GM18909 (cell line): ENCODE data around the gene GUCA1C.

Experiments used
- ATAC-seq: cut with Tn5 transposase; IDR thresholded peaks from one replicate; pipeline ENCODE4 v1.9.1; 2021; ENCODE audit warnings: mild to moderate bottlenecking; ENCODE audit not compliant: unreplicated experiment, poor library complexity

Gene GUCA1C

DNA sequence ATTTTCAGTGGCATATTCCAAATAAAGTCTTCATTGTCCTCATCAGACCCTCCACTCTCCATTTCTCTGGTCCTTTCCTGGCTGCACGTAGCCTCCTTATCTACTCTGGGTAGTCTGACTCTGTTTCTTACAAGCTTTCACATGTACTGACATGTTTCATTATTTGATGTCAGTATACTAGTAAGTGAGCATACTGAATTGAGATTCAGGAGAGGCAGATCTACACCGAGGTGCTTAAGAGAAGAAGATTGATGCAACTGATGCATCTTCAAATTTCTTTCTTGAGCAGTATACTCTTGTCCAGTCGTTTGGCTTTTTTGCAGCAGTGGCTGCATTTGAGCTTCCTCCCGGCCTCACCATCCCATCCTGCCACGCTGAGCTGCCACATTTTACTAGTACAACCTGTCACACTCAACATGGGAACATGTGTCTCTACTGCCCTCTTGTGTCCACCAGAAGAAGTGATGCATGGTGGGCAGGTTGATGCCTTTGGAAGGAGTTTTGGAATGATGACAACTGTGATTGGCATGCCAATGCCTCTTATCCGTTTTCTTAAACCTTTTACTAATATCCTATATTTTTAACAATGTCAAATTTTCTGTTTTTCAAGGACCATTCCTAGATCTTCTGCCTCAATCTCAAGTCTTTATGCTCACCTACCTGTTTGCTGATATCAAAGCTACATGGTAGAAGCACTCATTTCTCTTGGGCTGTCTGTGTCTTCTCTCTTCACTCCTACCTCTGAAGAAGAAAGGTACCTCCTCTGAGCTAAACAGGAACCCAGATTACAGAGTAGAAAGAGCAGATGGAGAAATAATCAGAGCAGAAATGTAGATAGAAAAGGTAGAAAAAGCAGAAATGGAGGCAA lies 38.7 kb downstream of the GUCA1C start:
- peak; percentile 96 for ATAC-seq

DNA sequence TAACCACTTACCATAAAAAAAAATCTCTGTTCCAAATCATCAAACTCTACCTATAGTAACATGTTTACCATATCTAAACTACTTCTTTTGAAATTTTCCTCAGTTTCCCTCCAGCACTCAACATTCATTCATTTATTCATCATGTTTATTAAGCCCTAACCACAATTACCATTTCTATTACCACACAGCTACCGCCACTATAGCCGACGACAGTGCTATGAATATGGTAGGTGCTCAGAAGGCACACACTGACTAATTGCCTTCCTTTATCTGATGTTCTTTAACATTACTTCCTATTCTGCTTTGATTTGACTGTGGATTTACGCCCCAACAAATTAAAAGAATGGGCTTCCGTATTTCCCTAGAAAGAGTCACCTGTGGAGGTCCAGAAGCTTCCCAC lies 43.9 kb downstream of the GUCA1C start:
- no peak for ATAC-seq

DNA sequence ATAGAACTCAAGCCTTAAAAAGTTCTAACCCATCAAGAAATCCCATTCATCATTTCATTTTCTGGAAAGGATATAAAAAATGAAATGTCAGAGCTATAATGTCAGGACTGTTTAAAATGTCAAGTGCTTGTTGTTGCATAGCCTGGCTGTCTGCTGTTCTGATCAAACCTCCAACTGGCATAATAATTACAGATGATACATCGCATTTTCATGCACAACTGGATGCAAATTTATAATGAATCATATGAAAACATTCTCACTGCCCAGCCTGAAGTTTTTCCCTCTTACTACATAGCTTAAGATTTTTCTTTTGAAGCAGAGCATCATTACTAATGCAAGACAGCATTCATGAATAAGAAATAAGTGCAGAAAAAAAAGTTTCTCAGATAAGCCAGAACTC lies 46.5 kb downstream of the GUCA1C start:
- ATAC-seq: no peak

DNA sequence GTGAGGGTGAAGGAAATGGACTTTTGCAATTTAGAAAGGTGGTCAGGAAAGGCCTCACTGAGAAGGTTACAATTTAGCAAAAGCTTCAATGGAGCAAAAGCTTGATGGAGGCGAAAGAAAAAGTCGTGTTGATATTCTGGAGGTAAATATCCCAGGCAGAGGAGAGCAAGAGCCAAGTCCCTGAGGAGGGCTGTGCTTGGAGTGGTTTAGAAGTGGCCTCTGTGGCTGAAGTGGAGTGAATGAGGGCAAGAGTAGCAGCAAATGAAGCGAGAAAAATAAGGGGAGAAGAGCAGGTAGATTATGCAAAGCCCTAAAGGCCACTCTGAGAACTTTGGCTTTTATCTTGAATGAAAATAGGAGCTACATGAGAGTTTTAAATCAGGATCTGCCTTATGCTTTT lies 54.1 kb downstream of the GUCA1C start:
- ATAC-seq: no peak

DNA sequence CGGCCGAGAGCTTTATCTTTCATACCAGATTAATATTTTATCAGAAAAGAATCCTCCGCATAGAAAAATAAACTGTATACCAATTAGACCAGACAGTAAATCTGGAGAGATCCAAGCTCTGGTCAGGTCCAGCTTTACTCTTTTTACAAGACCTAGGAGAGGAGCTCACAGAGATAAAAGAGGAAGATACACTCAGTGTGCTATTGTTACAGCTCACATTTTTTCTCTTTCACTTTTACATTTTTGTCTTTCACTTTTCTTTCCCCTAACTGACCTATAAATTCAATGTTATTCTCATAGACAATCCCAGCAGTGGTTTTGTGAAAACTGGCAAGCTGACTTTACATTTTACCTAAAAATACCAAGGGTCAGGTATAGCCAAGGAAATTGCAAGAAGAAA lies 55.8 kb downstream of the GUCA1C start:
- ATAC-seq: peak; percentile 74

DNA sequence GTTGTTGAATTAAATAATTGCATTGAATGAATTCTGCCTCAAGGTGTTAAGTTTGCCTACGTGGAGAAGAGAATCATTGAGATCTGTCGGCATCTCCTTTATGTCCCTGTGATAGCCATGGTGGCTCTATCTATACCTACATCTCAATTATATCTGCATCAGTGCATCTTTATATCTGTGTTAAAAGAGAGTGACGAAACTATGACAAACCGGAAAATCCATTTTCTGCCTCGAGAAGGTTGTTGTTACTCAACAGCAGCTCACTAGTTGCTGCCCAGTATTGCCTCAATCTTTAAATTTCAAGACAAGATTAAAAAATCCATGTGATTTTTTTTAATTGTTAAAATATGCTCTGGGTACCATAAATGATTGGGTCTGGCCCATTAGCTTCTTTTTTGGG lies 58.7 kb downstream of the GUCA1C start:
- ATAC-seq: no peak

DNA sequence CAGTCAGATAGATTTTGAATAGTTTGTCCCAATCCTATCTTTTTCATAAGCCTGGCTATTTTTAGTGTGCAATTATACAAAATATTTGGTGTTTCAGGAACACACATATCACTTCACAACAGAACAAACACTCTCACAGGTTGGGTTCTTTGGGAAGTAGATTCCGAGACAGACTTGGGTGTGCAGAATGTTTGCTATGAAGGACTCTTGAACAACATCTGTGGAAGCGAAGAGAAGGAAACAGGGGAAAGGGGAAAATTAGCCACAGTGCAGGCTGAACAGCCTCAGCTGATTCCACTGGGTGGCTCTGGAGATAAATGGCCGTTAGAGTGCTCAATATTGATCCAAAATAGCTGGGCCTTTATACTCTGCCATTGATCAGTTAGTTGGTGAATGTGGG lies 61.8 kb downstream of the GUCA1C start:
- ATAC-seq: no peak

DNA sequence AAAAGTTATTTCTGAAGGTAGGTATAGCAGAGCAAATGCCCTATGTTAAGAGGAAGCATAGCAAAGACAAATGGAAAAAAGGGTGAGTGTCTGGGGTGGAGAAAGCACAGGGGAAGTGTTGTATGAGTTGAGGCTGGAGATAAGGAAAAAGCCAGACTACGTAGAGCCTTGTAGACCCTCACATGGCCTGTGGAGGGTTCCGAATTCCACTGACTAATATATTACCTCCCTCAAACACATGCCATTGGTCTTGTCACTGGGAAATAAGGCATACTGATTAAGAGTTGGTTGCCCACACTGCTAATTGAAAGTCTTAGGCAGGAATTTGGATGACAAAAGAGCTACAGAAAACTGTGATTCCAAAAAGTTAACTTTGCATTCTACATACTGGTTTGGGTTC lies 65.9 kb downstream of the GUCA1C start:
- no peak for ATAC-seq

DNA sequence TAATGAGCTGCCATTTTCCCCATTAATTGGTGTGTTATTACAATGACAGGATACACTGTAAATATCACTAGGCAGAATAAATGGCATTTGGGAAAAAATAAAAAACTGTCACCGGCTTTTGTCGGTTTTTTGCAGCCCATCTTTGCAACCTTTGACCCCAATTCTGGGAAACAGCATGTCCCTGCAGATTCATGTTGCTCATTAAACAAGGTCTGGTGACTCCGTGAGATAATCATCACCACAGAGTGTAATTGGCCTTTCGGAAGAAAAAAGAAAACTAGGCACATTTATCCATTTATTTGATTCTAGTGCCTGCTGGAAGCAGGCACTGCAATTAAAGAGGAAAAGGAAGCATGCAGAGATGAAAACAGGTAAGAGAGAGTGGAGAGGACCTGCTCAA lies 66.6 kb downstream of the GUCA1C start:
- ATAC-seq: no peak

DNA sequence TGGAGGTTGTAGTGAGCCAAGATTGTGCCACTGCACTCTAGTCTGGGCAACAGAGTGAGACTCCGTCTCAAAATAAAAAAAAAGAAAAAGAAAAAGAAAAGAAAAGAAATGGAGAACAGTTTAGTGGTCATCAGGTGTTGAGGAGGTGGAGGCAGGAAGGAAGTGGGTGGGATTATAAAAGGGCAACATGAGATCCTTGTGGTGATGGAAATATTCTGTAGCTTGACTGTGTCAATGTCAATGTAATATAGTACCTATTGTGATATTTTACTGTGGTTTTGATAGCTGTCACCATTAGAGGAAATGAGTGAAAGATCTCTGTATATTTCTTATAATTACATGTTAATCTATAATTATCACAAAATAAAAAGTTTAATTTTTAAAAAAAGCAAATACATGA lies 70.3 kb downstream of the GUCA1C start:
- no peak for ATAC-seq

DNA sequence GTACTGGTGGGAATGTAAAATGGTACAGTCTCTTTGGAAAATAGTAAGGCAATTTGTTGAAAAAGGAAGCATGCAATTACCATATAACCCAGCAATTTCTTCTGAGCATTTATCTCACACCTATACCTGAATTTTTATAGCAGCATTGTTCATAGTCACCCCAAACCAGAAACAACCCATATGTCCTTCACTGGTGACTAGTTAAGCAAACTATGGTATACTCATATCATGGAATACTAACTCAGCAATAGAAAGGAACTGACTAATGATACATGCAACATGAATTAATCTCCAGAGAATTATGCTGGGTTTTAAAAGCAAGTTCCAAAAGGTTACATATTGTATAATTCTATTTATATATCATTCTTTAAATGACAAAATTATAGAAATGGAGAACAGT lies 70.9 kb downstream of the GUCA1C start:
- no peak for ATAC-seq

DNA sequence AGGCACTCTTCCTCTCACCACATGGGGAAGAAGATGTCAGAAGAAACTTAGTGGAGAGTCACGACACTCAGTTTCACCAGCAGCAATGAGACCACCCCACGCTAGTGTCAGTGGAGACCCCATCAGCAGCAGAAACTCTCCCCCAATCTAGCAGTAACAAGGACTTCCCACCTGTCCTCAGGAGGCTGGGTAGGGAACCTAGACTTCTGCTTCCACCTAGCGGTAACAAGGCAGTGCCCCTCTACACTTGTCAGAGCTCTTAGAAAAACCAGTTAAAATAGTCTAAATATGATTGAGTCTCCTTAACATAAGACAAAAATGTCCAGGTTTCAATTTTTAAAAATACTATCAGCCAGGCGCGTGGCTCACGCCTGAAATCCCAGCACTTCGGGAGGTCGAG lies 73.8 kb downstream of the GUCA1C start:
- ATAC-seq: no peak

DNA sequence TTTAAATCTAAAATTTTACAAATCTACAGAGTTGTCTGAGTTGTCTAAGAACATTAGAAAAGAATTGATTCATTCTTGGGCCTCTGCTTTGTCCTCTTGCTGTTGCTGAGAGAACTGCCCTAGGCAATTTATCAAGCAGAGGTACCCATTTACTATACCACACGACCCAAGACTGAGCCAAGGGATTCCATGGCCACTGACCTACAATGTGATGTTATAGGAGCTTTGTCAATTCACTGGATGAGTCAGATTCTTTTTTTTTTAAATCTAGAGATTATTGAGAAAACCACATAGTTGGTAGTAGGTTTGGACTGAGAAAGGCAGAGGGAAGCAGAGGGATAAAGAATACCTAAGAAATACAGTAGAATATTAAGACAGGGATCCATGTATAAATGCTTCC lies 75.8 kb downstream of the GUCA1C start:
- ATAC-seq: no peak

DNA sequence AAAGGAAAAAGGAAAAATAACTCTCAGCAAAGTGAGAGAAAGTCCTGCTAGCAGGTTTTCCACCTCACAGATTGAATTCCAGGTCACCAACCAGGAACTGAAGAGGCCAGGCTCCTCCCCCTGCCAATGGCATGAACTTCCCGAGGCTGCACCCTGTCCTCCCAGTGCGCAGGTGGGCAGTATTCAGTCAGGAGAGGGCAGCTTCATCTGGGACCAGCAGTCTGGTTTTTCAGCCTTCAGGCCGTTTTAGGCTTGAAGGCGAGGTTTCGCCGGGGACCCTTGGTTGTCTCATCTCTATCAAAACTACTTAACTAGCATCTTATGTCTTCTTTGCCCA lies 89.9 kb downstream of the GUCA1C start:
- no peak for ATAC-seq

DNA sequence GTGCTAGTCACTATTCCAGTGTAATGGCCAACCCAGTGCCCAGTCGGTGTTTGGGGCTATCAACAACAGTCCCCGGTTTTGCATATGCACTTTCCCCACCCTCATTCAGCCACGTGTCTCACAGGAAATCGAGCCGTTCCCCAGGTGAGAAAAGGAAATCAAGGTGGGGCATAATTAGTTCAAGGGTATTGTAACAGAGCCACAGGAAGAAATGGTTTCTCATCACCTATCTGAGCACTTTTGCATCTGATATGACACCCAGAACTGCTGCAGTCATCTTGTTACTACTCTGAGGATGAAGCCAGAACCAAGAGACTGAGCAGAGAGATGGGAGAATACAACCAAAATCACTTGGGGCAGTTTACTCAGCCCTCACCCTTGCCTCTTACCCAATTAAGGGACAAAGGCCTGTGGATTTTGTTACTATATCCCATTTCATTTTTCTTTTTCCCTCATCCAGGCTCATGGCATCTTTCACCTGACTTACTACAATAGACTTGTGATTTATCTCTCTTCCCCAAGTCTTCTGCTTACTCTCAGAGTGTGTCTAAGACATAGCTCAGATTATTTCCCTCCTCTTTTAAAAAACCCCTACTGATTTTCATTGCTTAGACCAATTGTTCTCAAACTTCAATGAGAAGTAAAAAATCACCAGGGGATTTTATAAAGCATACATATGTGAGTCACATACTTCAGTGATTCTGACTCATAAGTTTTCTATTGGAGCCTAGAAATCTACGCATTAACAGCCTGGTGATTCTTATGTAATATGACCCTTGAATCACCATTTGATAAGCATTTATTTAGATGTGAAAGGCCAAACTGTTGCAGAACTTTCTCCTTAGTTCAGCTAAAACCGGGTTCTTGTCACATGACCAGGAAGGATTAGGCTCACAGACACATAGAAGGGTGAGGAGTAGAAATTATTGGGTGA lies 90.5 kb downstream of the GUCA1C start:
- ATAC-seq: no peak

DNA sequence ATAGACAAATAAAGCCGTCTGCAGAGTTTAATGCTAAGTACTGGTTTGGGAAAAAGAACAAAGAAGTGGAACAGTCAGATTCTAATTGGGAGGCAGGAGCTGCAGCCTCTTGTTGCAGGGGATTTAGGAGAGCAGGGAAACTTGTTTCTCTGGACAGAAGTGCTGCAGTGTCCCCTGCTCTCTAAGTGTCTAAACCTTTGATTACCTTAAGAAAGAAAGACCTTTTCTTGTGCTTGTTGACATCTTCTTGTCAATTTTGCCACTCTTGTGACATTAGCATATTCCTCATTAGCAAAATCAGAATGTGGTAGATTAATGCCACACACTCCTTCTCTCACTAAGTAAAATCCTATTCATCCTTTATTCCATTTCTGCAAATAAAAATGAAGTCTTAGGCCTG lies 92.3 kb downstream of the GUCA1C start:
- no peak for ATAC-seq
